ENCODE measurements around the gene PXDN.

GRCh38 chr2:1656326-1656960 lies 87.9 kb downstream of the PXDN start:
- TF ChIP-seq CTCF (IDR thresholded peaks at IDR 0.05; ENCODE audit: low read depth, low read length) (no peak), POLR2A (IDR thresholded peaks at IDR 0.05; ENCODE audit: extremely low read depth, insufficient read length) (no peak)
